IPS-11a (cell line): ENCODE results near the gene SLF2.
A peak's percentile ranks its signal among the peaks of the same experiment; 100 is the strongest.

Experiments used
- H3K4me3 ChIP-seq: one replicate; pipeline ENCODE4 v1.5.1; 2013; ENCODE audit warnings: low read depth, low read length, control low read depth

Gene SLF2, protein sequence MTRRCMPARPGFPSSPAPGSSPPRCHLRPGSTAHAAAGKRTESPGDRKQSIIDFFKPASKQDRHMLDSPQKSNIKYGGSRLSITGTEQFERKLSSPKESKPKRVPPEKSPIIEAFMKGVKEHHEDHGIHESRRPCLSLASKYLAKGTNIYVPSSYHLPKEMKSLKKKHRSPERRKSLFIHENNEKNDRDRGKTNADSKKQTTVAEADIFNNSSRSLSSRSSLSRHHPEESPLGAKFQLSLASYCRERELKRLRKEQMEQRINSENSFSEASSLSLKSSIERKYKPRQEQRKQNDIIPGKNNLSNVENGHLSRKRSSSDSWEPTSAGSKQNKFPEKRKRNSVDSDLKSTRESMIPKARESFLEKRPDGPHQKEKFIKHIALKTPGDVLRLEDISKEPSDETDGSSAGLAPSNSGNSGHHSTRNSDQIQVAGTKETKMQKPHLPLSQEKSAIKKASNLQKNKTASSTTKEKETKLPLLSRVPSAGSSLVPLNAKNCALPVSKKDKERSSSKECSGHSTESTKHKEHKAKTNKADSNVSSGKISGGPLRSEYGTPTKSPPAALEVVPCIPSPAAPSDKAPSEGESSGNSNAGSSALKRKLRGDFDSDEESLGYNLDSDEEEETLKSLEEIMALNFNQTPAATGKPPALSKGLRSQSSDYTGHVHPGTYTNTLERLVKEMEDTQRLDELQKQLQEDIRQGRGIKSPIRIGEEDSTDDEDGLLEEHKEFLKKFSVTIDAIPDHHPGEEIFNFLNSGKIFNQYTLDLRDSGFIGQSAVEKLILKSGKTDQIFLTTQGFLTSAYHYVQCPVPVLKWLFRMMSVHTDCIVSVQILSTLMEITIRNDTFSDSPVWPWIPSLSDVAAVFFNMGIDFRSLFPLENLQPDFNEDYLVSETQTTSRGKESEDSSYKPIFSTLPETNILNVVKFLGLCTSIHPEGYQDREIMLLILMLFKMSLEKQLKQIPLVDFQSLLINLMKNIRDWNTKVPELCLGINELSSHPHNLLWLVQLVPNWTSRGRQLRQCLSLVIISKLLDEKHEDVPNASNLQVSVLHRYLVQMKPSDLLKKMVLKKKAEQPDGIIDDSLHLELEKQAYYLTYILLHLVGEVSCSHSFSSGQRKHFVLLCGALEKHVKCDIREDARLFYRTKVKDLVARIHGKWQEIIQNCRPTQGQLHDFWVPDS

GRCh38 chr10:100912605-100913469 is at the start of gene SLF2:
Gene SLF2 (plus strand): TSS chr10:100912963. CDS start chr10:100913111, 148 bp downstream.
- peak within 1 kb of the TSS; percentile 93 for H3K4me3 ChIP-seq

DNA sequence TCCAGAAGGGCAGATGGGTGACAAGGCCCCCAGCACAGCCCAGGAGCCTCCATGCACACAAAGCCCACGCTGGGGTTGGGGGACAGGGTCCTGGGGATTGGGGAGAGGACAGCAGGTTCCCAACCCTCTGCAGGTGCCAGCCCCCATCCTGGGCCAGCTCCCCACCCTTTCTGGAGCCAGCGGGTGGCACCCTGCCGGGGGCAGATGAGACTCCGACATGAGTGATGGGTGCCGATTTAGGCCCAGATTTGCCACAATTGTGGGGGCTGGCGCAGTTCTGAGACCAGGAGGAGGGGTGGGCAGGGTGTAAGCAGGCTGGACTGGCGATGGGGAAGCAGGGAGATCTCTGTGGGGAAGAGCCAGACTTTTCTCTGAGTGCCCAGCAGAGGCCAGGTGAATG is 49.3 kb upstream of the SLF2 start:
- H3K4me3 ChIP-seq, result no peak overlapping the region

GRCh38 chr10:100864036-100864885 is 48.5 kb upstream of the SLF2 start:
- no peak overlapping the region for H3K4me3 ChIP-seq

GRCh38 chr10:100864978-100865377 is 47.8 kb upstream of the SLF2 start:
- H3K4me3 ChIP-seq, result no peak overlapping the region

GRCh38 chr10:100866010-100866409 is 46.8 kb upstream of the SLF2 start:
- H3K4me3 ChIP-seq, result no peak overlapping the region

GRCh38 chr10:100866575-100867098 is 46.1 kb upstream of the SLF2 start:
- no peak overlapping the region for H3K4me3 ChIP-seq

- H3K4me3 ChIP-seq, result no peak overlapping the region
These were observed 45.4 kb upstream of the SLF2 start for GRCh38 chr10:100867261-100867963.

DNA sequence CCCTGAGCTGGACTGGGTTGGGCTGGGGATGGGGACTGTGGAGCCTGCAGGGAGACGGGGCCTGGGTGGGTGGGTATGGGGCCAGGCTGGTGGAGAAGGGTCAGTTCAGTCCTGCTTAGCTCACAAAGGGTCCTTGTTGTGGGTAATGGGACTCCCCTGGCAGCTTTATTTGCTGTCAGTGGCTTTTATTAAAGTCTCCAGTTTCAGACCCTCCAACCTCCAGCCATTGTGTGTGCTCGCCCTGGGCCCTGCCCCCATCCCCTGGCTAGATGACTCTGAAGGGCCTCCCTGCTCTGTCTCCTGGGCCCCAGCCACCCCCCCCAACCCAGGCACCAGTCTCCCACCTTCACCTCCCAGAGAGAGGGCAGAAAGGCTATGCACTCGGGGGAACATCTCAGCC is 44.4 kb upstream of the SLF2 start:
- no peak overlapping the region for H3K4me3 ChIP-seq

DNA sequence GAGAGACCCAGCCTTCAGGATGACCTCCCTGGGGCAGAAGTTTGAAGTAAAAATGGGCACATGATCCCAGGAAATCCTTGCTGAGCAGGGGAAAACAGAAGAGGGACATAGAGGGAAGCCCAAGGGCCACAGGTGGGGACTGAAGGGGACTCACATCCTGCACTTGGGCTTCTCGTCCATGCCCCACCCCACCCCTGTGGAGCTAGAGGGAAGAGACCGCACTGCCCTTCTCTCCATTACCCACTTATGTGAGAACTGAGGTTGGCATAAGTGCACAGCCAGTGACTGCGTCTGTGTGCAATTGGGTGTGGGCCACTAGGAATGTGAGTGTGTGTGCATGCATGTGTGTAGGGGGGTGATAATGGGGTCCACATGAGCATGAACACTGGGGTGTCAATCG is 43.4 kb upstream of the SLF2 start:
- H3K4me3 ChIP-seq, result no peak overlapping the region

- H3K4me3 ChIP-seq, result no peak overlapping the region
These were observed 40.5 kb upstream of the SLF2 start for GRCh38 chr10:100872034-100872791.

GRCh38 chr10:100873146-100873826 is 39.5 kb upstream of the SLF2 start:
- H3K4me3 ChIP-seq, result no peak overlapping the region

GRCh38 chr10:100873827-100874326 is 38.9 kb upstream of the SLF2 start:
- no peak overlapping the region for H3K4me3 ChIP-seq

- H3K4me3 ChIP-seq, result no peak overlapping the region
These were observed 37.9 kb upstream of the SLF2 start for GRCh38 chr10:100874702-100875483.

- H3K4me3 ChIP-seq, result no peak overlapping the region
These were observed 37.1 kb upstream of the SLF2 start for GRCh38 chr10:100875484-100876166.

DNA sequence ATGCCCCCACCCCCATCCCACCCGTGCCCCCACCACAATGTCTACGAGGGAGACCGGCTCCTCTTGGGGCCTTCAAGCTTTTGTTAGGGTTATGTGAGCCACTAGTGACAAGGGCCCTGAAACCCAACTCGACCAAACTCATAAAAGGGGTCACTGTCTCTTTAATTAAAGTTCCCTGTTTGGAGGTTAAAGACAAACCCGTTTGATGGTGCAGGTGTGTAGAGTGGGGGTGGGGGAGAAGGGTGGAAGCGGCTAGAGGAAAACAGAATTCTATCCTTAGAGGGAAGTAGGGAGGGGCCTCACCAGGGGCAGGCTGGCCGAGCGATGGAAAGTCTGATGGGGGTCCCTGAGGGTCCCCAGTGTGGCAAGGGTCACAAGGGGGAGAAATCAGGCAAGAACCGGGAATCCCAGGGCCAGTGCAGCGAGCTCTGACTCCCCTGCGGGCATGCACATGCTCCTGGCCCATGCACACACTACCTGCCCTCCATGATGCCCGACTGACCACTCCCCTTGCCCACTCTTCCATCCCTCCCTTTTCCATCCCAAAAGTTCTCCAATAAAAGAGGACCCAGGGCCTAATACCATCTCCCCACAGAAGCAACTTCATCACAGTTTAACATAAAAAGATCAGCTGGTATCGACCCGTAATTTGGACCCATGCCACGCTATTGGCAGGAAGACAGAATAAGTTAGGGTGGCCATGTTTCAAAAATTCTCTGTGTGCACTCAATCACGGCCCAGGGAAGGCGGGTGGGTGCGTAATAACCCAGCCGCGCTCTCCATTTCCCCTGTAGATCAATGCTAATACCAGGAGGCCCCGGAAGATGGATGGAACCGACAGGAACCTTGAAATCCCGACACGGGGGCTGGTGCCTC is 35.9 kb upstream of the SLF2 start:
- no peak overlapping the region for H3K4me3 ChIP-seq
